Measurements from ENCODE around the gene TMEM256.

The TMEM256 gene

GRCh38 chr17:7414837-7415236 lies 10.9 kb upstream of the TMEM256 start:
- no peak for FAIRE-seq
- DNase-seq (ENCODE audit: insufficient read length, low spot score) = no peak
- no peak for TF ChIP-seq CTCF (IDR thresholded peaks at IDR 0.05; ENCODE audit: insufficient read depth, missing control alignments)

DNA sequence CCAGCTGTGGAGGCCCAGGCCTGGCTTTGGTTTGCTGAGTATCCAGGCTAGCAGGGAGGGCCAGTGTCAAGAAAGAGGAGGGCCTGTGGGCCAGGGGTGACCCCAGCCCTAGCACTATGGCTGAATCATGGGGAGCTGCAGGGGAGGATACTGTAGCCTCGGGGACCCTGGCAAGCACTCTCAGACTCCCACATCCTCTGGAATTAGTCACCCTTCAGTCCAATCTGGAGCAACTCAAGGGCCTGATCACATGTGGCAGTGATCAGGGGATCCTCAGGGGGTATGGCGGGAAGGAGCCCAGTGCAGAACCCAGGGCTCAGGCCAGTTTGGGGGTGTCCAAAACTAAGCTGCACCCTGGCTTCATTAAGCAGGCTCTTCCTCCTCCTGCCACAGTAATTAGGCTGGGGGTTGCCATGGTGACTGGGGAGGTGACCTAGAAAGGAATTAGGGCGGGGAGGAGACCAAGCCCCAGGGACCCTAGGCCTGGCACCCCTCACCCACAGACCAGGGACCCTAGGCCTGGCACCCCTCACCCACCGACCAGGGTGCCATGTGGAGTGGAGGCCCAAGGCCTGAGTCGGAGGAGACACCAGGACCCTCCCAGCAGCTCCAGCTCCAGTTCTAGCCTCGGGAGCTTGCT lies 9.6 kb upstream of the TMEM256 start:
- no peak for DNase-seq (ENCODE audit: insufficient read length, low spot score)
- no peak for TF ChIP-seq CTCF (IDR thresholded peaks at IDR 0.05; ENCODE audit: insufficient read depth, missing control alignments)
- no peak for FAIRE-seq

- TF ChIP-seq CTCF (IDR thresholded peaks at IDR 0.05; ENCODE audit: insufficient read depth, missing control alignments) = no peak
- FAIRE-seq (no peak), DNase-seq (ENCODE audit: insufficient read length, low spot score) (no peak)
These were observed 7.5 kb upstream of the TMEM256 start for GRCh38 chr17:7411427-7411750.

DNA sequence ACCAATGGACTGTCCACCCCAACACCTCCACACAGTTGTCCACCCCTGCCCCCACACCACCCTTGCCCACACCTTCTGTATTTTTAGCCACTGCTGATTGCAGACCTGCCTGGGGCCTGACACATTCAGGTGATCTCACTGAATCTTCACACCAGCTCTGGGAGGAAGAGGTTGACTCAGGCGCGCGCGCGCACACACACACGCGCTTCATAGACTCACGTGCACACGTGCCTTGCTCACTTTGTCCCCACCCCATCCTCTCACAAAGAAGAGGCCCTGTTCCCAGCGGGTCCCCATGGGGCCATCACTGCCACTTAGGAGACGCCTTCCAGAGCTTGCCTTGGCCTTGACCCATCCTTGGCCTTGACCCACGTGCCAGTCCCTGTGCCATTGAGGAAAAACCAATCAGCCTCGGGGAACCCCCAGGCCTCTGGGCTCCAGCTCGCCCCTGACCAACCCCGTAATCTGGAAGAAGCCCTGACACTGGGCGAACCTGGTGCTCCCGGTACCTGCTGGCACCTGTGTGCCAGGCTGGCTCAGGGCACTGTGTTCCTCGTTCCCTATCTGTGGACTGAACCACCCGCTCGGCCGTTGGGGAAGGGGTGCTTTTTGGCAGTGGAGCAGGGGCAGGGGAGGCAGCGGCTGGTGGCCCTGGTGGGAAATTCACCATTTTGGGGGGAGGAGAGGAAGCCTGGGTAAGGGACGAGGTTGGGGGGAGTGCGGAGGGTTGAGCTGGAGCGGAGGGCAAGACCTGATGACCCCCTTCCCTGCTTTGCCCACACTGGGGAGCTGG lies 6.9 kb upstream of the TMEM256 start:
- FAIRE-seq = no peak
- no peak for DNase-seq (ENCODE audit: insufficient read length, low spot score)
- TF ChIP-seq CTCF (IDR thresholded peaks at IDR 0.05; ENCODE audit: insufficient read depth, missing control alignments) = no peak

- FAIRE-seq = no peak
- TF ChIP-seq CTCF (IDR thresholded peaks at IDR 0.05; ENCODE audit: insufficient read depth, missing control alignments) = no peak
- no peak for DNase-seq (ENCODE audit: insufficient read length, low spot score)
These were observed 5.8 kb upstream of the TMEM256 start for GRCh38 chr17:7409716-7410115.

DNA sequence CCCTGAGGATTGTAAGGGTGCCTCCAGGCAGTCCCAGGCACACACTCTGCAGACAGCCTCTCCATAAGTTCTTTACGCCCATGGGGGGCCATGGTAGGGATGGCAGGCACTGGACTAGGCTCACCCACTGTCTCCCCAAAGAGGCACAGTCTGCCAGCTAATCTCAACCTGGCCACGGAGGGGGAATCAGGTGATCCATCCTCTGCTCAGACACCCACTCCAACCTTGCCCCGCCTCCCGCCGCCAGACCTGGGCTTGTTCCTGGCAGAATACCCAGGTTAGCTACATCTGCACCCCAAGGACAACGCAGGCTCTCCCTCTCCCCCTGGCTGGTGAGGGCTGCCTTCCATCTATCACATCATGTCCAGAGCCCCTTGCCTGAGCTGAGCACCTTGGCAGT lies 5.0 kb upstream of the TMEM256 start:
- FAIRE-seq (no peak), DNase-seq (ENCODE audit: insufficient read length, low spot score) (no peak)
- no peak for TF ChIP-seq CTCF (IDR thresholded peaks at IDR 0.05; ENCODE audit: insufficient read depth, missing control alignments)

DNA sequence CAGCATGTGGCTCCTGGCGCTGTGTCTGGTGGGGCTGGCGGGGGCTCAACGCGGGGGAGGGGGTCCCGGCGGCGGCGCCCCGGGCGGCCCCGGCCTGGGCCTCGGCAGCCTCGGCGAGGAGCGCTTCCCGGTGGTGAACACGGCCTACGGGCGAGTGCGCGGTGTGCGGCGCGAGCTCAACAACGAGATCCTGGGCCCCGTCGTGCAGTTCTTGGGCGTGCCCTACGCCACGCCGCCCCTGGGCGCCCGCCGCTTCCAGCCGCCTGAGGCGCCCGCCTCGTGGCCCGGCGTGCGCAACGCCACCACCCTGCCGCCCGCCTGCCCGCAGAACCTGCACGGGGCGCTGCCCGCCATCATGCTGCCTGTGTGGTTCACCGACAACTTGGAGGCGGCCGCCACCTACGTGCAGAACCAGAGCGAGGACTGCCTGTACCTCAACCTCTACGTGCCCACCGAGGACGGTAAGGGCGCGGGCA lies 4.4 kb upstream of the TMEM256 start:
- no peak for TF ChIP-seq CTCF (IDR thresholded peaks at IDR 0.05; ENCODE audit: insufficient read depth, missing control alignments)
- DNase-seq (ENCODE audit: insufficient read length, low spot score) (no peak), FAIRE-seq (no peak)
